ENCODE data around the gene TMC1. TPM values are rescaled to one million over a fixed set of nuclear protein-coding genes. Genes with fewer than 3 reads are reported as not detected.

Gene TMC1
- total and polyA plus RNA-seq, 5 donors = 0.05 to 0.45 TPM; not detected in 3

DNA sequence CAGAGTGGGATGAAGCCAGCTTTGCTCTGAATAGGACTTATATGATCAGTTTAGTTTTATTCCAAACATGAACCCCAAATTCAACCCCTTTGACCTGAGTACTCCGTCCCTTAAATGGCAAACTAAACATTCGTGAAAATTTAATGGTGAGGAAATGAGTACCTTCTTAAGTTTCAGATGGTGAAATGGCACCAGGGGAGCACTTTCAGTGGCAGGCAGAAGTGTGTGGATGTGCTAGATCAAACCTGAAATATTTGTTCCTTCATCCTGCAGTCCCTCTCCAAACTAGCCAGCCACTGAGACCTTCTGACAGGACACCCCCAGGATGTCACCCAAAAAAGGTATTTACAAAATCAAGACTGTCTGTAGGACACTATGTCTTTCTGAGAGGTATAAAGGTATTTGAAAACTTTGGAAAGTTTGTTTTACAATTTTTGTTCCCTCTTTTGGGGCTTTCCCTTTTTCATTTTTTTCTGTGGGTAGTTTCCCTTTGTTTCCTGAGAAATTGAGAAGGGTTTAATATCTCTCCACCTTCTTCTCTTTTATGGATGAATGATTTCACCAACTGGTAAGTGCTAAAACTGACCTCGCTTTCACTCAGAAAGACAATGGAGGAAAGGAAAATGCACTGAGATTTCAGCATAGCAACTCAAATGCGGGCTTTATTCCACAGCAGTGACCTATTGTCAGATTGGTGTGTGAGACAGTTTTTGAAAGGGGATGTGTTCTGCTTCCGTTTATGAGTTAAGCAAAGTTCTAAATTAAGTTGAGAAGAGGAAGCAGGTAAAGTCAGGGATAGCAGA is 127.1 kb downstream of the TMC1 start:
- H3K4me1 ChIP-seq (ENCODE audit: control insufficient read depth, insufficient read depth, low read length) = no peaks in the 10 kb centered on the region
- no peaks in the 10 kb centered on the region for H3K27me3 ChIP-seq (ENCODE audit: control insufficient read depth, insufficient read depth)
- no peak overlapping the region for H3K4me3 ChIP-seq (ENCODE audit: low read length)
- no peaks in the 10 kb centered on the region for H3K9me3 ChIP-seq (ENCODE audit: control insufficient read depth, low read length)
- WGBS = 59% methylated on average over 5 of the region's 5 CpGs
- ATAC-seq (no peak), DNase-seq (no peak)
- no peak overlapping the region for H3K27ac ChIP-seq (ENCODE audit: low read length)
- intact Hi-C loops (cut with DNase I) = no loop called here

DNA sequence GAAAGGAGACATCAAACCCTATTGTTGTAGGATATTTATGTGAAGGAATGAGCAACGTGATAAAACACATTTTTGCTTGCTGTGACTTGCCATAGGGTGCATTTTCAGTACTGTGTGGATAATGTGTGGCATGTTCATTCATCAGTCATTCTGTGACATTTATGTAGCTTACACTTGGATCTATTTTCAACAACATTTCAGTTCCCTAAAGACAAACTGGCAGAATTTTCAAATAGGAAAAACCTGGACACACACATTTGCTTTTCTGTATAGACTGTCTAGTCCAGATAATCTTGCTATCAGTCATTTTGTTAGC is 127.7 kb downstream of the TMC1 start:
- H3K27ac ChIP-seq (ENCODE audit: low read length) = no peak overlapping the region
- intact Hi-C loops (cut with DNase I) = no loop called here
- no peak overlapping the region for H3K4me3 ChIP-seq (ENCODE audit: low read length)
- no peaks in the 10 kb centered on the region for H3K9me3 ChIP-seq (ENCODE audit: control insufficient read depth, low read length)
- no peak for DNase-seq
- 36% methylated on average over 1 of the region's 1 CpG for WGBS
- ATAC-seq = no peak
- no peaks in the 10 kb centered on the region for H3K4me1 ChIP-seq (ENCODE audit: control insufficient read depth, insufficient read depth, low read length)
- H3K27me3 ChIP-seq (ENCODE audit: control insufficient read depth, insufficient read depth) = no peaks in the 10 kb centered on the region

DNA sequence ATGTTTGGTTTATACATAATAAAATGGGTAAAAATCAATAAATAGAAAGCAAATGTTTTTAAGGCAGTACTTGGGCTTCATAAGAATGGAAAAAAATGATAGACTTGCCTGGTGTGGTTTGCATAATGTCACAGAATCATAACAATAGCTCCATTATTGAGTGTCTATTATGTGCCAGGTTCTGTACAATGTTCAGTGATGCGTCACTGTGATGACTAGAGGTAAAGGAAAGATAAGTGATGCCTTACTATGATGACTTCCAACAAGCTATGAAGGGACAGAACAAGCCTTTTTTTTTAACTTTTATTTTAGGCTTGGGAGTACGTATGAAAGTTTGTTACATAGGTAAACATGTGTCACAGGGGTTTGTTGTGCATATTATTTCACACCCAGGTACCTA is 128.8 kb downstream of the TMC1 start:
- no peak overlapping the region for H3K4me3 ChIP-seq (ENCODE audit: low read length)
- H3K9me3 ChIP-seq (ENCODE audit: control insufficient read depth, low read length) = no peaks in the 10 kb centered on the region
- no peaks in the 10 kb centered on the region for H3K4me1 ChIP-seq (ENCODE audit: control insufficient read depth, insufficient read depth, low read length)
- intact Hi-C loops (cut with DNase I) = no loop called here
- ATAC-seq (no peak), DNase-seq (no peak)
- H3K27ac ChIP-seq (ENCODE audit: low read length) = no peak overlapping the region
- no peaks in the 10 kb centered on the region for H3K27me3 ChIP-seq (ENCODE audit: control insufficient read depth, insufficient read depth)
- WGBS = 80% methylated on average over 2 of the region's 2 CpGs

DNA sequence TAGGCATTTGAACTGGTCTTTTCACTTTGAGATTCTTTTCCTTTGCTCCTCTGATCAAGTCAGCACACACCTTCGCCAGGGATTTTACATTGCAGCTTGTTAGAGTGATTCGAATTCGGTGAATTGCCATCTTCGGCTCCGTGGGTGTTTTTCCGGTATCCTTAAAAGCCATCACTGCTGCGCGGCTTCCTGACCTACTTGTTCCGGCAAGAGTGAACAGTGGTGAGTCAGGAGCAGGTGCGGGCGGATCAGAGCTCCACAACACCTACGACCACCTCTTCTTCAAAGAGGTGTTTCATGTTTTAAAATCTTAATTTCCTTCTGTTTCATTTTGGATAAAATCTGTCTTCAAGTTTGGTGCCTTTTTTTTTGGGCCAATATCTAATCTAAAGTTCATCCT is 134.6 kb downstream of the TMC1 start:
- DNase-seq (no peak), ATAC-seq (no peak)
- Histone ChIP-seq H3K4me3 (ENCODE audit: low read length) (no peak overlapping the region), H3K4me1 (ENCODE audit: control insufficient read depth, insufficient read depth, low read length) (no peaks in the 10 kb centered on the region), H3K27ac (ENCODE audit: low read length) (no peak overlapping the region), H3K9me3 (ENCODE audit: control insufficient read depth, low read length) (no peaks in the 10 kb centered on the region), H3K27me3 (ENCODE audit: control insufficient read depth, insufficient read depth) (no peaks in the 10 kb centered on the region)
- WGBS = 95% methylated on average over 12 of the region's 12 CpGs
- intact Hi-C loops (cut with DNase I) = no loop called here

DNA sequence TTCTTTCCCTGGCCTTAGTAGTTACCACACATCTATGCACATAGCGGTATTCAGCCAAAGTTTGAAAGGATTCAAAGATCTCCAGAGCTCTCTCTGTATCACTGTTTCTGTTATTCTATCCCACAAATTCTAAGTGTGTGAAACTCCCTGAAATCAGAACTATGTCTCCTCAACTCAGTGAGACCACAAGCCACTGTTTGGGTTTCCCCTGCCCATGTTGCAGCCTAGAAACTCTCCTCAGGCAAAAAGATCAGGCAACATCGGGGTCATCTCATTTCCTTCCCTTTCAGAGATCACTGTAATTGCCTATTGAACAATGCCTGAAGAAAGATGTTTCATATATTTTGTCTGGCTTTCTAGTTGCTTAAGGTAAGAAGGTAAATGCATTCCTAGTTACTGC is 135.6 kb downstream of the TMC1 start:
- intact Hi-C loops (cut with DNase I) = no loop called here
- no peak overlapping the region for H3K27ac ChIP-seq (ENCODE audit: low read length)
- 85% methylated on average over 2 of the region's 2 CpGs for WGBS
- no peaks in the 10 kb centered on the region for H3K27me3 ChIP-seq (ENCODE audit: control insufficient read depth, insufficient read depth)
- DNase-seq = no peak
- H3K9me3 ChIP-seq (ENCODE audit: control insufficient read depth, low read length) = no peaks in the 10 kb centered on the region
- no peaks in the 10 kb centered on the region for H3K4me1 ChIP-seq (ENCODE audit: control insufficient read depth, insufficient read depth, low read length)
- ATAC-seq = no peak
- H3K4me3 ChIP-seq (ENCODE audit: low read length) = no peak overlapping the region

DNA sequence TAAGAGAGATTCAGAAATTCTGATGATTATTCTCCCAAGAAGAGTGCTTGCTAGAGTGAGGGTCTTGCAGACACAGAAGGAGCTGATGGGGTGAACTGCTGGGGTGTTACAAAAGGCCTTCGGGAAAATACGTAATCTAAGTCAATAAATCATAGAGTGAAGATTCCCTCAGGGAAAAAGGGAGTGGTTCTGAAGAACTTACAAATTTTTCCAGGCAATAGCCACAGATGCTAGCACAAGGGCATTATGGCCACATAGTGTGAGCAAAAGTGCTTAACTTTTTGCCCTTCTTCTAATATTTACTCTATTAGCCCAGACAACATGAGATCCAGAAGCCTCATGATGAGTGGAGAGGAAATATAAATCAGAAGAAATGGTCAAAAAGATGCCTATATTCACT is 137.3 kb downstream of the TMC1 start:
- DNase-seq = no peak

DNA sequence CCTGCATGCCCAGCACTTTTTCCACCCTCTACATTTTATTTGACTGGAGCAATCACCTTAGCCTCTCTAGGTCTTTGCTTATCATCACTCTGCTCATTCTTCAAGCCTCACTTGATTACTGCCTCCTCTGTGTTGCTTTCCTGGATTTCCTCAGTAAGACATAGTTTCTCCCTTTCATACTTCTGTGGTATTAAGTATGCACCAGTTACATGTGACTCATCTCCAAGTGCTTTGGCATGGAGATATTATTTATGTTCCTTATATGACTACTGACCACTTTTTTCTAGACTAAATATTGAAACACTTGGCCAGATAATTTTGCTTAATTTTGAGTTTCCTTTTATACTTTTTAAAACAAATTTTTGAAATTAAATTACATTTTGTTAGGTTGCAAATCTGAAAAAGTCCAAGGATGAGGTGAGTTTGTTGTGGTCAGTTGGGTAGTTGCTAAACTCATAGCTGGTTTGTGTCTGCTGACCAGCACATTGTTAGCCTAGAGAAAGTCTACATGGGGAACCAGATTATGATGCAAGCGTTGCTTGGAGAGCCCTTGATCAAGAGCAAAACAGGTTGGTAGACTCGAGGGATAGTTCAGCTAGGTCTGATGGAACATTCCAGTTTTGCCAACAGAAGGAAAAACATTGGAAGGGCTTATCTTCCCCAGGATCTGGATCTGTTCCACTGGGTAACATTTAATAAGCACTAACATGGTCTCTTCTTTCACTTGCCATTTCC is 140.2 kb downstream of the TMC1 start:
- no peaks in the 10 kb centered on the region for H3K4me1 ChIP-seq (ENCODE audit: control insufficient read depth, insufficient read depth, low read length)
- H3K27me3 ChIP-seq (ENCODE audit: control insufficient read depth, insufficient read depth) = no peaks in the 10 kb centered on the region
- H3K27ac ChIP-seq (ENCODE audit: low read length) = no peak overlapping the region
- intact Hi-C loops (cut with DNase I) = no loop called here
- ATAC-seq = no peak
- DNase-seq = no peak
- H3K4me3 ChIP-seq (ENCODE audit: low read length) = no peak overlapping the region
- WGBS = 80% methylated on average over 2 of the region's 2 CpGs
- H3K9me3 ChIP-seq (ENCODE audit: control insufficient read depth, low read length) = peaks cover 4% of the 10 kb centered on the region

More for the DNA sequence above, 137.3 kb downstream of the TMC1 start:
- Histone ChIP-seq H3K9me3 (ENCODE audit: control insufficient read depth, low read length) (no peaks in the 10 kb centered on the region), H3K27ac (ENCODE audit: low read length) (no peak overlapping the region), H3K4me1 (ENCODE audit: control insufficient read depth, insufficient read depth, low read length) (no peaks in the 10 kb centered on the region), H3K4me3 (ENCODE audit: low read length) (no peak overlapping the region), H3K27me3 (ENCODE audit: control insufficient read depth, insufficient read depth) (no peaks in the 10 kb centered on the region)
- intact Hi-C loops (cut with DNase I) = no loop called here
- 87% methylated on average over 2 of the region's 2 CpGs for WGBS
- no peak for ATAC-seq

DNA sequence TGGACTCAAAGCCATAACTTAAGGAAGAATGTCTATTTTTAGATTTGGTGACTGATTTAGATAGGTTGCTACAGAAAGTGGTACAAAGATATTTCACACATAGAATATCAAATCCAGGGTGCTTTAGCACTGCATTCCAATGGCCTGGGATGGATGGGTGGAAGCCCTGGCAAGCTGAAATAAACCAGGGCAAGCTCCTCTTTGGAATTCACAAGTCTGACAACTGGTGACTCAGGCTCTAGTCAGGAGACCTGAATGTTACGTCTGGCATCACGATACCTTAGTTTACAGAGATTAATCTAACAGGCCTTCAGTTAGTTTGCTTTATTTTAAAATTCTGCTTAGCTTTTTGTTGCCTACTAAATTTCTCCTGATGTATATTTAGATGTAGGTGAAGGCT is 144.0 kb downstream of the TMC1 start:
- Histone ChIP-seq H3K9me3 (ENCODE audit: control insufficient read depth, low read length) (peaks cover 4% of the 10 kb centered on the region), H3K27me3 (ENCODE audit: control insufficient read depth, insufficient read depth) (no peaks in the 10 kb centered on the region), H3K4me1 (ENCODE audit: control insufficient read depth, insufficient read depth, low read length) (no peaks in the 10 kb centered on the region), H3K4me3 (ENCODE audit: low read length) (no peak overlapping the region), H3K27ac (ENCODE audit: low read length) (no peak overlapping the region)
- DNase-seq (no peak), ATAC-seq (no peak)
- intact Hi-C loops (cut with DNase I) = no loop called here
- 79% methylated on average over 2 of the region's 2 CpGs for WGBS

DNA sequence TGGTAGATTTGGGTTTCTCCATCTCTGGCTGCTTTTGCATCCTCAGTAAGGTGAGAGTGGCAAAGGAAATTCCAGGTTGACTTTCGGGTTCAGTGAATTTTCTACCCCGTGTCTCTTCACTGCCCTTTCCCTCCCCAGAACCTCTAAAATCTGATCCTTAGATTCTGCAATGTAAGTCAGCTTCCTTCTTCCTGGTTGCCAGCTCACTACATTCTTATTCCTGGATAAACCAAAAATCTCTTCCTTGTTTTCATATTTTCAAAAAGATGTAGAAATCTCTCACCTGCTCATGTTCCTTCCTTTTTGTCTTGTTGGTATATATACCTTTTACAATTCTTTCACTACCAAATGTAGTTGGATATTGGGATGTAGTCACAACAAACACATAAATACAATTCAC is 145.8 kb downstream of the TMC1 start:
- Histone ChIP-seq H3K27me3 (ENCODE audit: control insufficient read depth, insufficient read depth) (no peaks in the 10 kb centered on the region), H3K4me1 (ENCODE audit: control insufficient read depth, insufficient read depth, low read length) (no peaks in the 10 kb centered on the region), H3K9me3 (ENCODE audit: control insufficient read depth, low read length) (peaks cover 4% of the 10 kb centered on the region), H3K4me3 (ENCODE audit: low read length) (no peak overlapping the region), H3K27ac (ENCODE audit: low read length) (no peak overlapping the region)
- 81% methylated on average over 2 of the region's 2 CpGs for WGBS
- intact Hi-C loops (cut with DNase I) = no loop called here
- no peak for ATAC-seq
- no peak for DNase-seq

DNA sequence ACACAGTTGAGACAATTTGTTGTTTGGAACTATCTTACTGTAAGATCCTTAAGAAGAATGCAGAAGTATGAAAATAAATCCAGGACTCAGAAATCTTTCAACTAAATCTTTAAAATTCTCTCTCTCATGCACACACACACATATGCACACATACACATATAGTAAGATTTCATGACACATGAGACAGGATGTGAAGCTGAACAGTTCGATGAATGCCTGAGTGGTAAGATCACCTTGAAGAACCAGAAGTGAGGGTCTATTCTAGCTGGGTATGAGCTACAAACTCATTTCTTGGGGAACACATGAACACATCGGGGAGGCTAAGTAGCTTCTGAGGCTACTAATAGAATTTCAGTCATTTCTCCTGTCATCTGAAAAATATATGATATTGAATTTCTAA is 153.6 kb downstream of the TMC1 start:
- no peaks in the 10 kb centered on the region for H3K27me3 ChIP-seq (ENCODE audit: control insufficient read depth, insufficient read depth)
- H3K27ac ChIP-seq (ENCODE audit: low read length) = no peak overlapping the region
- 85% methylated on average over 2 of the region's 2 CpGs for WGBS
- ATAC-seq = no peak
- DNase-seq = no peak
- no peaks in the 10 kb centered on the region for H3K4me1 ChIP-seq (ENCODE audit: control insufficient read depth, insufficient read depth, low read length)
- intact Hi-C loops (cut with DNase I) = no loop called here
- H3K4me3 ChIP-seq (ENCODE audit: low read length) = no peak overlapping the region
- no peaks in the 10 kb centered on the region for H3K9me3 ChIP-seq (ENCODE audit: control insufficient read depth, low read length)

DNA sequence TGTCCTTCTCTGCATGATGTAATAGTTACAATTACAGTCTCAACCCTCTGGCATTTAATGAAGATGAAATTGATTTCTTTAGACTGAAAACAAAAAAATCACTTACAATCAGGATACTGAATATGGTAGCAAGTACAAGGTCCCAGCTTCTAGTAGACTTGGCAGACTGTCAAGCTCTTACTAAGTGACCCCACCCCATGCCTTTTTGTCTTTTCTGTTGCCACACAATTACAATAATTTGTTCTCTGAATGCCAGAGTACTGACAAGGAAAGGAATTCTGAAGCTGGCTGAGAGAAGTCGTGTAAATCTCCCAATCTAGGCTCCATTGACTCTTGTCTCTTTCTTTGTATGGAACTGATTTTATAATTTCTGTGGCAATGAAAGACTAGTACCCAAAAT is 154.2 kb downstream of the TMC1 start:
- Histone ChIP-seq H3K27ac (ENCODE audit: low read length) (no peak overlapping the region), H3K4me1 (ENCODE audit: control insufficient read depth, insufficient read depth, low read length) (no peaks in the 10 kb centered on the region), H3K9me3 (ENCODE audit: control insufficient read depth, low read length) (no peaks in the 10 kb centered on the region), H3K4me3 (ENCODE audit: low read length) (no peak overlapping the region), H3K27me3 (ENCODE audit: control insufficient read depth, insufficient read depth) (no peaks in the 10 kb centered on the region)
- intact Hi-C loops (cut with DNase I) = no loop called here
- ATAC-seq = no peak
- 51% methylated on average over 1 of the region's 1 CpG for WGBS
- DNase-seq = no peak
